IMR-90 (cell line): Measurements from ENCODE around the gene CDC42EP4. TPM values are rescaled to one million over a fixed set of nuclear protein-coding genes. Genes with fewer than 3 reads are reported as not detected.

Source experiments
- ATAC-seq: fragments of 200-7000 bp; cut with Tn5 transposase; 2 replicates; pipeline ENCODE4 v1.9.1; 2020; ENCODE audit warnings: low read depth, mild to moderate bottlenecking, moderate library complexity
- BruUV-seq: library from RNA; stranded (reverse); fragments of 400-500 nt; replicated peaks from 2 replicates; lab custom pipeline; 2021; lab: Mats Ljungman, UMichigan
- CTCF ChIA-PET: fragments of 300-600 bp; formaldehyde crosslinking; extraction: SDS; loops from one replicate; lab custom pipeline; 2021; ENCODE audit warnings: antibody characterized with exemption; lab: Yijun Ruan, JAX
- POLR2A ChIA-PET: fragments of 300-600 bp; sonication (Branson Sonifier 250); formaldehyde crosslinking; loops from one replicate; lab custom pipeline; 2022; ENCODE audit warnings: antibody characterized with exemption; ENCODE audit not compliant: unreplicated experiment; lab: Charles Lee
- DNase-seq: peaks from one replicate; pipeline ENCODE4 v3.0.0; 2013
- H2AFZ ChIP-seq: replicated peaks from 2 replicates; pipeline ENCODE3; 2013; ENCODE audit warnings: low read length, mild to moderate bottlenecking; ENCODE audit not compliant: poor library complexity
- H2AK5ac ChIP-seq: 2 replicates; pipeline ENCODE4 v1.6.1; 2013; ENCODE audit warnings: low read depth, low read length, inconsistent platforms
- H2AK9ac ChIP-seq: replicated peaks from 2 replicates; pipeline ENCODE3; 2013; ENCODE audit warnings: mild to moderate bottlenecking, low read depth, low read length, moderate library complexity; ENCODE audit not compliant: poor library complexity
- H2BK120ac ChIP-seq: 2 replicates; pipeline ENCODE4 v1.6.1; 2013; ENCODE audit warnings: low read depth, low read length, inconsistent platforms
- H2BK15ac ChIP-seq: 3 replicates; pipeline ENCODE4 v1.6.1; 2013; ENCODE audit warnings: low read depth, low read length, inconsistent platforms
- H2BK20ac ChIP-seq: 2 replicates; pipeline ENCODE4 v1.6.1; 2013; ENCODE audit warnings: low read depth, mild to moderate bottlenecking, inconsistent platforms, low read length, moderate library complexity
- H2BK5ac ChIP-seq: 2 replicates; pipeline ENCODE4 v1.6.1; 2013; ENCODE audit warnings: mild to moderate bottlenecking, low read depth, low read length, inconsistent platforms; ENCODE audit not compliant: poor library complexity, severe bottlenecking
- H3K14ac ChIP-seq: replicated peaks from 2 replicates; pipeline ENCODE4 v1.6.1; 2013; ENCODE audit warnings: low read depth, low read length, inconsistent platforms
- H3K18ac ChIP-seq: 2 replicates; pipeline ENCODE4 v1.6.1; 2013; ENCODE audit warnings: low read depth, low read length, control low read depth
- H3K23ac ChIP-seq: 2 replicates; pipeline ENCODE4 v1.6.1; 2013; ENCODE audit warnings: low read depth, low read length, inconsistent platforms
- H3K27ac ChIP-seq: 2 replicates; pipeline ENCODE4 v1.5.1; 2013; ENCODE audit warnings: mild to moderate bottlenecking, control low read depth, low read length; ENCODE audit not compliant: insufficient read depth
- H3K27me3 ChIP-seq: 2 replicates; pipeline ENCODE4 v1.6.1; 2013; ENCODE audit warnings: low read length; ENCODE audit not compliant: control insufficient read depth, insufficient read depth
- H3K36me3 ChIP-seq: 2 replicates; pipeline ENCODE4 v1.6.1; 2013; ENCODE audit warnings: low read length, mixed read lengths; ENCODE audit not compliant: control insufficient read depth, insufficient read depth
- H3K4ac ChIP-seq: 2 replicates; pipeline ENCODE4 v1.6.1; 2013; ENCODE audit warnings: low read depth, low read length, inconsistent platforms
- H3K4me1 ChIP-seq: 2 replicates; pipeline ENCODE4 v1.6.1; 2013; ENCODE audit warnings: low read length, mixed read lengths; ENCODE audit not compliant: control insufficient read depth, insufficient read depth
- H3K4me2 ChIP-seq: 2 replicates; pipeline ENCODE4 v1.6.1; 2013; ENCODE audit warnings: low read depth, mild to moderate bottlenecking, control low read depth, low read length, moderate library complexity
- H3K4me3 ChIP-seq: 2 replicates; pipeline ENCODE4 v1.5.1; 2013; ENCODE audit warnings: low read depth, mild to moderate bottlenecking, control low read depth, low read length, moderate library complexity; ENCODE audit not compliant: insufficient read depth
- H3K56ac ChIP-seq: 2 replicates; pipeline ENCODE4 v1.6.1; 2013; ENCODE audit warnings: low read length, inconsistent platforms; ENCODE audit not compliant: insufficient read depth; ENCODE audit errors: extremely low read depth
- H3K79me1 ChIP-seq, 2 experiments: 2 replicates each; pipeline ENCODE4 v1.6.1; 2013; ENCODE audit warnings: low read length in 2 of 2, inconsistent platforms in 1 of 2, low read depth in 1 of 2
- H3K9ac ChIP-seq: 2 replicates; pipeline ENCODE4 v1.6.1; 2013; ENCODE audit warnings: low read depth, low read length, control low read depth
- H3K9me1 ChIP-seq: 2 replicates; pipeline ENCODE4 v1.6.1; 2013; ENCODE audit warnings: low read length, inconsistent platforms; ENCODE audit not compliant: insufficient read depth
- H3K9me3 ChIP-seq: 2 replicates; pipeline ENCODE4 v1.6.1; 2013; ENCODE audit warnings: low read length; ENCODE audit not compliant: control insufficient read depth, insufficient read depth
- H4K20me1 ChIP-seq: 2 replicates; pipeline ENCODE4 v1.6.1; 2013; ENCODE audit warnings: low read length, inconsistent platforms; ENCODE audit not compliant: insufficient read depth
- H4K5ac ChIP-seq: 2 replicates; pipeline ENCODE4 v1.6.1; 2013; ENCODE audit warnings: mild to moderate bottlenecking, low read depth, low read length, control low read depth
- H4K8ac ChIP-seq, 2 experiments: 2 replicates each; pipeline ENCODE4 v1.6.1; 2013; ENCODE audit warnings: low read depth in 2 of 2, low read length in 2 of 2, control low read depth in 1 of 2, inconsistent platforms in 1 of 2
- H4K91ac ChIP-seq: 2 replicates; pipeline ENCODE4 v1.6.1; 2013; ENCODE audit warnings: low read depth, low read length, inconsistent platforms; ENCODE audit not compliant: insufficient read depth
- CEBPB ChIP-seq: IDR thresholded peaks from 2 replicates; pipeline ENCODE4 v1.6.1; 2012; ENCODE audit warnings: low read depth, low read length, improper control_type of control experiment
- MAZ ChIP-seq: IDR thresholded peaks from 2 replicates; pipeline ENCODE4 v1.6.1; 2012; ENCODE audit warnings: low read depth, mild to moderate bottlenecking, low read length, improper control_type of control experiment, moderate library complexity, borderline replicate concordance
- WGBS, 2 experiments: methylation state at CpG; one replicate each; pipeline versions ENCODE4 v1.1.5 to v1.1.7; 2013; ENCODE audit warnings: missing lambda C conversion rate in 2 of 2; ENCODE audit not compliant: insufficient read length in 1 of 2; ENCODE audit errors: extremely low coverage in 2 of 2; 5-methylcytosine and 5-hydroxymethylcytosine counted together
- dilution Hi-C: fragments of 300-500 bp; cut with HindIII; formaldehyde crosslinking; loops from one replicate; pipeline ENCODE4 v1.14.3; 2018; ENCODE audit warnings: low sequenced_read_pairs; ENCODE audit not compliant: unreplicated experiment
- in situ Hi-C: fragments of 300-500 bp; cut with MboI; formaldehyde crosslinking; loops from 3 replicates; pipeline ENCODE4 v1.14.3; 2019; ENCODE audit warnings: low sequenced_read_pairs, inconsistent platforms, mixed read lengths
- intact Hi-C: fragments of 100-400 bp; cut with micrococcal nuclease; formaldehyde crosslinking; loops from 2 replicates; pipeline ENCODE4 v1.10.0; 2022
- polyA plus RNA-seq, 3 experiments: library from polyadenylated mRNA; depleted of rRNA; stranded (reverse); fragments of >200 nt; gene quantifications; 2 replicates each; pipeline ENCODE4 v1.2.3, GENCODE V29; 2012; ENCODE audit warnings: low replicate concordance in 1 of 3
- total RNA-seq: library from RNA; depleted of rRNA; stranded (reverse); fragments of >200 nt; gene quantifications from 2 replicates; pipeline ENCODE4 v1.2.3, GENCODE V29; 2012
- TF ChIP-seq, protein P1 (sequence below): conservative IDR thresholded peaks from 2 replicates; pipeline ENCODE4 v1.5.1; 2012; ENCODE audit warnings: mild to moderate bottlenecking, low read depth, low read length, improper control_type of control experiment

The CDC42EP4 gene
- total and polyA plus RNA-seq, 2 of the 4 experiments (the other 2 are of a cell fraction): 14.3 to 25.8 TPM

- no peaks in the 10 kb centered on the region for H3K36me3 ChIP-seq
- H2AK9ac ChIP-seq: no peak overlapping the region
- no peak overlapping the region for H2AK5ac ChIP-seq
- H3K4me1 ChIP-seq: peaks cover 7% of the 10 kb centered on the region; the same call in 1 of the 2 replicates
- H4K91ac ChIP-seq: no peak overlapping the region
- no peak overlapping the region for H3K14ac ChIP-seq
- H2BK20ac ChIP-seq: no peak overlapping the region
- no peaks in the 10 kb centered on the region for H3K27me3 ChIP-seq
- H2BK120ac ChIP-seq: no peak overlapping the region
- 0 out of 2 replicates have a peak, but pooled peaks cover 4% of the 10 kb centered on the region for H3K9me1 ChIP-seq
- in situ Hi-C loops: loop anchor here (25.0 kb wide), 1 partner anchor 764 kb away; no protein-coding TSS in a partner anchor
- no peak overlapping the region for H4K8ac ChIP-seq
- no peak overlapping the region for H3K9ac ChIP-seq
- ATAC-seq: no peak
- no peaks in the 10 kb centered on the region for H3K79me1 ChIP-seq
- DNase-seq: no peak
- H3K56ac ChIP-seq: no peak overlapping the region
- no peak overlapping the region for H2AFZ ChIP-seq
- no peak overlapping the region for H3K4me2 ChIP-seq
- intact Hi-C loops: no loop called here
- no peak overlapping the region for H3K4me3 ChIP-seq
- no peaks in the 10 kb centered on the region for H3K9me3 ChIP-seq
- no peak for TF ChIP-seq CEBPB
- no peak for TF ChIP-seq MAZ
- TF ChIP-seq, protein P1, sequence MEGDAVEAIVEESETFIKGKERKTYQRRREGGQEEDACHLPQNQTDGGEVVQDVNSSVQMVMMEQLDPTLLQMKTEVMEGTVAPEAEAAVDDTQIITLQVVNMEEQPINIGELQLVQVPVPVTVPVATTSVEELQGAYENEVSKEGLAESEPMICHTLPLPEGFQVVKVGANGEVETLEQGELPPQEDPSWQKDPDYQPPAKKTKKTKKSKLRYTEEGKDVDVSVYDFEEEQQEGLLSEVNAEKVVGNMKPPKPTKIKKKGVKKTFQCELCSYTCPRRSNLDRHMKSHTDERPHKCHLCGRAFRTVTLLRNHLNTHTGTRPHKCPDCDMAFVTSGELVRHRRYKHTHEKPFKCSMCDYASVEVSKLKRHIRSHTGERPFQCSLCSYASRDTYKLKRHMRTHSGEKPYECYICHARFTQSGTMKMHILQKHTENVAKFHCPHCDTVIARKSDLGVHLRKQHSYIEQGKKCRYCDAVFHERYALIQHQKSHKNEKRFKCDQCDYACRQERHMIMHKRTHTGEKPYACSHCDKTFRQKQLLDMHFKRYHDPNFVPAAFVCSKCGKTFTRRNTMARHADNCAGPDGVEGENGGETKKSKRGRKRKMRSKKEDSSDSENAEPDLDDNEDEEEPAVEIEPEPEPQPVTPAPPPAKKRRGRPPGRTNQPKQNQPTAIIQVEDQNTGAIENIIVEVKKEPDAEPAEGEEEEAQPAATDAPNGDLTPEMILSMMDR: no peak
- no TSS peak for BruUV-seq
- H4K20me1 ChIP-seq: no peaks in the 10 kb centered on the region; the same call in 1 of the 2 replicates
- no peak overlapping the region for H2BK5ac ChIP-seq
- no peak overlapping the region for H4K5ac ChIP-seq
- dilution Hi-C loops: no loop called here
- H3K18ac ChIP-seq: no peak overlapping the region
- no peak overlapping the region for H3K4ac ChIP-seq
- no peak overlapping the region for H2BK15ac ChIP-seq
- no peak overlapping the region for H3K23ac ChIP-seq
- CTCF ChIA-PET: no interaction called here
- POLR2A ChIA-PET: no interaction called here
- no peak overlapping the region for H3K27ac ChIP-seq
- WGBS, 2 experiments: no CpG with 5 or more reads among the region's 3 CpGs
Measured at GRCh38 chr17:73351764-73352163, 40.0 kb upstream of the CDC42EP4 start.
